HG03571 (cell line): ENCODE results near the gene AMPH.

Experiments used
- ATAC-seq: cut with Tn5 transposase; IDR thresholded peaks from one replicate; pipeline ENCODE4 v1.9.1; 2021; ENCODE audit not compliant: unreplicated experiment

Gene AMPH

GRCh38 chr7:38630720-38631673, at the start of gene AMPH:
TSS of gene AMPH (minus strand) at chr7:38631373. CDS start at chr7:38631351, 22 bp downstream.
- ATAC-seq: no peak

- no peak for ATAC-seq
These were observed 48.2 kb upstream of the AMPH start for GRCh38 chr7:38679419-38679818.

GRCh38 chr7:38678698-38679054, 47.5 kb upstream of the AMPH start:
- ATAC-seq: no peak

GRCh38 chr7:38677981-38678697, 47.0 kb upstream of the AMPH start:
- ATAC-seq: no peak

- no peak for ATAC-seq
These were observed 44.4 kb upstream of the AMPH start for GRCh38 chr7:38675494-38676106.

GRCh38 chr7:38674513-38674912, 43.3 kb upstream of the AMPH start:
- ATAC-seq: no peak

- no peak for ATAC-seq
These were observed 42.6 kb upstream of the AMPH start for GRCh38 chr7:38673795-38674194.

- no peak for ATAC-seq
These were observed 41.0 kb upstream of the AMPH start for GRCh38 chr7:38671911-38672905.

- no peak for ATAC-seq
These were observed 38.9 kb upstream of the AMPH start for GRCh38 chr7:38669965-38670520.

GRCh38 chr7:38664972-38665371, 33.8 kb upstream of the AMPH start:
- ATAC-seq: no peak

- peak; percentile 71 for ATAC-seq
These were observed 29.4 kb upstream of the AMPH start for GRCh38 chr7:38660427-38661099.

GRCh38 chr7:38659931-38660330, 28.8 kb upstream of the AMPH start:
- no peak for ATAC-seq

- ATAC-seq: no peak
These were observed 27.7 kb upstream of the AMPH start for GRCh38 chr7:38658921-38659320.

- ATAC-seq: no peak
These were observed 25.8 kb upstream of the AMPH start for GRCh38 chr7:38656968-38657367.

GRCh38 chr7:38655833-38656774, 24.9 kb upstream of the AMPH start:
- ATAC-seq: no peak

GRCh38 chr7:38637957-38638356, 6.8 kb upstream of the AMPH start:
- ATAC-seq: no peak

GRCh38 chr7:38632411-38632810, 1.2 kb upstream of the AMPH start:
- no peak for ATAC-seq

- no peak for ATAC-seq
These were observed 1.3 kb downstream of the AMPH start for GRCh38 chr7:38629651-38630510.
